Measurements from ENCODE around the gene ACCSL. TPM values are rescaled to one million over a fixed set of nuclear protein-coding genes. Genes with fewer than 3 reads are reported as not detected.

Gene ACCSL
- total and polyA plus RNA-seq, 2 donors (not counting 1 experiment from before 2014, with no cell fraction given) = not detected

DNA sequence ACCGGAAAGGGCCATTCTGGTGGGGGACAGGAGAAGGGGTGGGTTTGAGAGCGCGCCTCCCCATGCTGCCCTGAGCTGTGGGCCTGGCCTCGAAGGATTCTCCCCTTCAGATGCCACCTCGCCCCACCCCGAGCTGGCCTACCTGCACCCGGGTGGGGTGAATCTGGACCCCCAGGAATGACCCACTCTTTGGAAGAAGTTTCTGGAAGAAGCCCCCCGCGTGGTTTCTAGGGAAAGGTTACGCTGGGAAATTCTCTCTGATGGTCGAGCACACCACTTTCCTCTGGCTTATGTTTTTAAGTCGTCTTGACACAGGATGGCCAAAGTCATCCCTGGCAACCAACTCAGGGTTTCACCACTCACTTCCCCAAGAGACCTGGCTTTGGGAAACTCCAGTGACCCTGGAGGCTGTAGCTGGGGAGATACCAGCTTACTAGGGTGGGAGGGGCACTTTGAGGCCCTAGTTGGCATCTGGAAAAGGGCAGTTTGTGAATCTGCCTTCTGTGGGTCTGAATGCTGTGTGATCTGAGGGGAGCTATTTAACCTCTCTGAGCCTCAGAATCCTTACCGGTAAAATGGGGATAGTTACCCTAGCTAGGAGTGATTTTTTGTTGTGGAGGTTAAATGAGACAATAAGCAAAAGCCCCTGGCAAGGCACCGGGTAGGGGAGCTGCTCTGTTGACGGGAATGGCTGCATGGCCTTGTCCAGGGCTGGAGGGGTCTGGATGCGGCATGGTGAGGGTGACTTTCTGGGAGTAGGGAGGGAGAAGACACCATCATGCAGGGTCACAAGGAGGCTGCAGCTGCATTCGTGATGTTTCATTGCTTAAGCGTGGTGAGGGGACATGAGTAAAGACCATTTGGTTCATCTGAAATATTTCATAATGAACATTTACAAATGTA is 45.3 kb upstream of the ACCSL start:
- TF ChIP-seq, protein P1, sequence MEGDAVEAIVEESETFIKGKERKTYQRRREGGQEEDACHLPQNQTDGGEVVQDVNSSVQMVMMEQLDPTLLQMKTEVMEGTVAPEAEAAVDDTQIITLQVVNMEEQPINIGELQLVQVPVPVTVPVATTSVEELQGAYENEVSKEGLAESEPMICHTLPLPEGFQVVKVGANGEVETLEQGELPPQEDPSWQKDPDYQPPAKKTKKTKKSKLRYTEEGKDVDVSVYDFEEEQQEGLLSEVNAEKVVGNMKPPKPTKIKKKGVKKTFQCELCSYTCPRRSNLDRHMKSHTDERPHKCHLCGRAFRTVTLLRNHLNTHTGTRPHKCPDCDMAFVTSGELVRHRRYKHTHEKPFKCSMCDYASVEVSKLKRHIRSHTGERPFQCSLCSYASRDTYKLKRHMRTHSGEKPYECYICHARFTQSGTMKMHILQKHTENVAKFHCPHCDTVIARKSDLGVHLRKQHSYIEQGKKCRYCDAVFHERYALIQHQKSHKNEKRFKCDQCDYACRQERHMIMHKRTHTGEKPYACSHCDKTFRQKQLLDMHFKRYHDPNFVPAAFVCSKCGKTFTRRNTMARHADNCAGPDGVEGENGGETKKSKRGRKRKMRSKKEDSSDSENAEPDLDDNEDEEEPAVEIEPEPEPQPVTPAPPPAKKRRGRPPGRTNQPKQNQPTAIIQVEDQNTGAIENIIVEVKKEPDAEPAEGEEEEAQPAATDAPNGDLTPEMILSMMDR (conservative IDR thresholded peaks at IDR 0.05 in 1 of 2, IDR thresholded peaks at IDR 0.05 in 1 of 2; ENCODE audit: low read depth in 1 of 2, low read length in 2 of 2) = no peak
- no peak for TF ChIP-seq EZH2 (IDR thresholded peaks at IDR 0.05; ENCODE audit: low read length, missing control alignments)
- Histone ChIP-seq H3K4me2 (ENCODE audit: extremely low read depth, insufficient read depth, low read length) (no peak overlapping the region), H2AFZ (ENCODE audit: low read length) (no peak overlapping the region), H3K27ac (ENCODE audit: insufficient read depth, low read length) (no peak overlapping the region), H3K9me3 (ENCODE audit: control insufficient read depth, insufficient read depth, low read depth, low read length) (no peaks in the 10 kb centered on the region), H3K4me3 (replicated peaks in 1 of 4; ENCODE audit: control extremely low read depth in 1 of 4, insufficient read depth in 1 of 4, low read depth in 3 of 4, low read length in 4 of 4) (no peak overlapping the region), H3K4me1 (ENCODE audit: control insufficient read depth, extremely low read depth, insufficient read depth, low read length) (no peaks in the 10 kb centered on the region), H3K79me2 (ENCODE audit: control insufficient read depth, insufficient read depth, low read length) (no peaks in the 10 kb centered on the region), H4K20me1 (ENCODE audit: control insufficient read depth, extremely low read depth, insufficient read depth, low read length) (no peaks in the 10 kb centered on the region), H3K9ac (ENCODE audit: insufficient read depth, low read length) (no peak overlapping the region), H3K36me3 (ENCODE audit: control insufficient read depth, insufficient read depth, low read length) (no peaks in the 10 kb centered on the region), H3K27me3 (ENCODE audit: control insufficient read depth, insufficient read depth, low read length) (peaks cover 2% of the 10 kb centered on the region)
- no peak for DNase-seq (ENCODE audit: low read depth in 2 of 2)

- H3K79me2 ChIP-seq (ENCODE audit: control insufficient read depth, insufficient read depth, low read length) = no peaks in the 10 kb centered on the region
- H4K20me1 ChIP-seq (ENCODE audit: control insufficient read depth, extremely low read depth, insufficient read depth, low read length) = no peaks in the 10 kb centered on the region
- H3K9ac ChIP-seq (ENCODE audit: insufficient read depth, low read length) = no peak overlapping the region
- no peaks in the 10 kb centered on the region for H3K36me3 ChIP-seq (ENCODE audit: control insufficient read depth, insufficient read depth, low read length)
- H3K4me3 ChIP-seq (replicated peaks in 1 of 4; ENCODE audit: control extremely low read depth in 1 of 4, insufficient read depth in 1 of 4, low read depth in 3 of 4, low read length in 4 of 4) = no peak overlapping the region
- no peak overlapping the region for H3K4me2 ChIP-seq (ENCODE audit: extremely low read depth, insufficient read depth, low read length)
- no peak overlapping the region for H3K27ac ChIP-seq (ENCODE audit: insufficient read depth, low read length)
- H2AFZ ChIP-seq (ENCODE audit: low read length) = no peak overlapping the region
- no peaks in the 10 kb centered on the region for H3K9me3 ChIP-seq (ENCODE audit: control insufficient read depth, insufficient read depth, low read depth, low read length)
- peaks cover 2% of the 10 kb centered on the region for H3K27me3 ChIP-seq (ENCODE audit: control insufficient read depth, insufficient read depth, low read length)
- DNase-seq (ENCODE audit: low read depth in 2 of 2) = no peak
- H3K4me1 ChIP-seq (ENCODE audit: control insufficient read depth, extremely low read depth, insufficient read depth, low read length) = no peaks in the 10 kb centered on the region
- no peak for TF ChIP-seq EZH2 (IDR thresholded peaks at IDR 0.05; ENCODE audit: low read length, missing control alignments)
- TF ChIP-seq, protein P1 (conservative IDR thresholded peaks at IDR 0.05 in 1 of 2, IDR thresholded peaks at IDR 0.05 in 1 of 2; ENCODE audit: low read depth in 1 of 2, low read length in 2 of 2) = no peak
Measured at GRCh38 chr11:44003736-44004451, 43.9 kb upstream of the ACCSL start.

DNA sequence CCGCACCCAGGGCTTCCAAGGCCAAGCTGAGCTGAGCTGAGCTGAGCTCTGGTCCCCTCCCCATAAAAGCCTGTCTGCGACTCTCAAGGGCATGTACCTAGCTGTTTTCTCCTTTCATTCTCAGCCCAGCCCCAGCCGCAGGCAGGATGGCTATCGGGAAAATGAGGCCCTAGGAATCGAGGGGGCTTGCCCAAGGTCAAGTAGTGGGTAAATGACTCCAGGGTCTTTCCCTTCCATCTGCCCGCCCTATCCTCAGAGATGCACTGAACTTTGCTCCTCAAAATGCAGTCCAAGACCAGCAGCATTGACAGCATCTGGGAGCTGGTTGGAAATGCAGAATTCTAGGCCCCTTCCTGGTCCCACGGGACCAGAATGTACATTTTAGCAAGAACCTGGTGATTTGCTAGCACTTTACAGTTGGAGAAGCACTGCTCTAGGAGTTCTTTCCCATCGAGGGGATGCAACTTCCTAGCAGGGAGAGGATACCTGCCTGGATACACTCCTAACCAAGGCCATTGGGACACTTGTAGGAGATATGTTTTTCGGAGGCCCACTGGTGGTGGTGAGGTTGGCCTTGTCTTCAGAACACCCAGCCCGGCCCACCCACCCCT is 43.2 kb upstream of the ACCSL start:
- no peak overlapping the region for H3K9ac ChIP-seq (ENCODE audit: insufficient read depth, low read length)
- no peaks in the 10 kb centered on the region for H3K4me1 ChIP-seq (ENCODE audit: control insufficient read depth, extremely low read depth, insufficient read depth, low read length)
- no peak overlapping the region for H2AFZ ChIP-seq (ENCODE audit: low read length)
- no peaks in the 10 kb centered on the region for H4K20me1 ChIP-seq (ENCODE audit: control insufficient read depth, extremely low read depth, insufficient read depth, low read length)
- H3K4me2 ChIP-seq (ENCODE audit: extremely low read depth, insufficient read depth, low read length) = no peak overlapping the region
- H3K4me3 ChIP-seq (replicated peaks in 1 of 4; ENCODE audit: control extremely low read depth in 1 of 4, insufficient read depth in 1 of 4, low read depth in 3 of 4, low read length in 4 of 4) = no peak overlapping the region
- H3K36me3 ChIP-seq (ENCODE audit: control insufficient read depth, insufficient read depth, low read length) = no peaks in the 10 kb centered on the region
- peaks cover 2% of the 10 kb centered on the region for H3K27me3 ChIP-seq (ENCODE audit: control insufficient read depth, insufficient read depth, low read length)
- H3K79me2 ChIP-seq (ENCODE audit: control insufficient read depth, insufficient read depth, low read length) = no peaks in the 10 kb centered on the region
- H3K9me3 ChIP-seq (ENCODE audit: control insufficient read depth, insufficient read depth, low read depth, low read length) = no peaks in the 10 kb centered on the region
- no peak overlapping the region for H3K27ac ChIP-seq (ENCODE audit: insufficient read depth, low read length)
- no peak for TF ChIP-seq EZH2 (IDR thresholded peaks at IDR 0.05; ENCODE audit: low read length, missing control alignments)
- TF ChIP-seq, protein P1 (conservative IDR thresholded peaks at IDR 0.05 in 1 of 2, IDR thresholded peaks at IDR 0.05 in 1 of 2; ENCODE audit: low read depth in 1 of 2, low read length in 2 of 2) = no peak
- no peak for DNase-seq (ENCODE audit: low read depth in 2 of 2)

Measured in fibroblast of lung (primary cell).